GM12864 (cell line): Measurements from ENCODE around the gene PATE2.

Experiments
- DNase-seq: peaks from one replicate; pipeline ENCODE4 v3.0.0-alpha.2; 2011; ENCODE audit warnings: low read depth
- H3K4me3 ChIP-seq: 2 replicates; pipeline ENCODE4 v1.5.1; 2011; ENCODE audit warnings: mild to moderate bottlenecking, low read depth, low read length, control low read depth
- CTCF ChIP-seq: IDR thresholded peaks from 2 replicates; pipeline ENCODE4 v1.5.1; 2011; ENCODE audit warnings: low read depth, mild to moderate bottlenecking, moderate library complexity, low read length, control low read depth, inconsistent platforms; ENCODE audit errors: missing control alignments

PATE2 gene

GRCh38 chr11:125728969-125729368 is 49.7 kb downstream of the PATE2 start:
- no peak overlapping the region for H3K4me3 ChIP-seq
- no peak for TF ChIP-seq CTCF

More at GRCh38 chr11:125728969-125729368, 49.7 kb downstream of the PATE2 start:
- no peak for DNase-seq
